Tibial nerve (tissue), 4 donors: ENCODE measurements around the gene IQSEC1.

Experiments used
- EP300 ChIP-seq, 2 donors: sonication (generic); formaldehyde crosslinking; IDR thresholded peaks; one replicate each; pipeline ENCODE4 v1.6.1; 2017; ENCODE audit warnings: antibody characterized with exemption in 2 of 2, mild to moderate bottlenecking in 1 of 2
- POLR2A ChIP-seq, 2 donors: fragments of 450-650 bp; IDR thresholded peaks; one replicate each; pipeline ENCODE4 v1.6.1; 2017; ENCODE audit warnings: antibody characterized with exemption in 2 of 2, mild to moderate bottlenecking in 2 of 2, moderate library complexity in 2 of 2
- TF ChIP-seq, protein P1 (sequence below), 5 experiments: fragments of 200-600 bp in 3 of 5; fragments of 450-650 bp in 2 of 5; sonication (generic) in 3 of 5; IDR thresholded peaks; one replicate each; pipeline ENCODE4 v1.5.1; 2016 to 2019; ENCODE audit warnings: antibody characterized with exemption in 5 of 5, mild to moderate bottlenecking in 3 of 5, moderate library complexity in 2 of 5

- TF ChIP-seq, protein P1, sequence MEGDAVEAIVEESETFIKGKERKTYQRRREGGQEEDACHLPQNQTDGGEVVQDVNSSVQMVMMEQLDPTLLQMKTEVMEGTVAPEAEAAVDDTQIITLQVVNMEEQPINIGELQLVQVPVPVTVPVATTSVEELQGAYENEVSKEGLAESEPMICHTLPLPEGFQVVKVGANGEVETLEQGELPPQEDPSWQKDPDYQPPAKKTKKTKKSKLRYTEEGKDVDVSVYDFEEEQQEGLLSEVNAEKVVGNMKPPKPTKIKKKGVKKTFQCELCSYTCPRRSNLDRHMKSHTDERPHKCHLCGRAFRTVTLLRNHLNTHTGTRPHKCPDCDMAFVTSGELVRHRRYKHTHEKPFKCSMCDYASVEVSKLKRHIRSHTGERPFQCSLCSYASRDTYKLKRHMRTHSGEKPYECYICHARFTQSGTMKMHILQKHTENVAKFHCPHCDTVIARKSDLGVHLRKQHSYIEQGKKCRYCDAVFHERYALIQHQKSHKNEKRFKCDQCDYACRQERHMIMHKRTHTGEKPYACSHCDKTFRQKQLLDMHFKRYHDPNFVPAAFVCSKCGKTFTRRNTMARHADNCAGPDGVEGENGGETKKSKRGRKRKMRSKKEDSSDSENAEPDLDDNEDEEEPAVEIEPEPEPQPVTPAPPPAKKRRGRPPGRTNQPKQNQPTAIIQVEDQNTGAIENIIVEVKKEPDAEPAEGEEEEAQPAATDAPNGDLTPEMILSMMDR (IDR thresholded peaks at IDR 0.05) = no peak
- TF ChIP-seq POLR2A (IDR thresholded peaks at IDR 0.05) (no peak), EP300 (IDR thresholded peaks at IDR 0.05) (no peak)
Observed at GRCh38 chr3:12991861-12992281, 81.4 kb downstream of the IQSEC1 start.
